ENCODE data around the gene SYT1.
A peak's percentile ranks its signal among the peaks of the same experiment; 100 is the strongest.

The SYT1 gene

DNA sequence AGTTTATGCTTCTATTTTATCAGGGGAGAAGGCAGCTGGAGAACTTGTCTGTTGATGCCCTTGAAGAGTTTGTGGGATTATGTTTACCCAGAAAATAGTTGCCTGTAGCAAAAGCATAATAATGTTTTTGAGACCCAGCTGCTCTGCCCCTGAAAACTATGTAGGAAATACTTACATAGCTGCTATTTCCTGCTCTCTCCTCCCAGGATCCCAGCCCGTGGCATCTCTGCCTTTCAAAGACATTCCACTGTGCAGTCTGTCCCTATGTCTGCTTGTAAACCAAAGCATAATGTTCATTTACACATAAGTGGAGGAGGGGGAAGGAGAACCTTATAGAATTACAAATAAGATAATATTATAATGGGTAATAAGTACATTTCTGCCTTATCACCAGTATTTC lies 198.7 kb downstream of the SYT1 start:
- no peak for DNase-seq

DNA sequence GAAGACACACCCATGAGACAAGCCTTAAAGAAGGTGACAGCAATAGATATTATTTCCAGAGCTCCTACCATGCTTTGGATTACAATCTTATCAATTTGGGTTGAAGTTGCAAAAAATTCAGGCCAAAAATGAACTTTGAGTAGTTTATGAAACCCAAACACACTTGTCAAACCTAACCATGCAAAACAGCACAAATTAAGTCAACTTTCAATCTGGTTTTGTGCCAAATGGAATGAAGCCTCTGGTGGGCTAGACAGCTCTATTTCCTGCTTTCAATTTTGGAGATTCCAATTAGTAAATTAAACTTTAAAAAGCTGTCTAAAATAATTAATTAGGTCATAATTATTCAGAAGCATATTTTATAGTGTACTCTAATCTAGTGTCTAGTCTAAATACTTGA lies 203.4 kb downstream of the SYT1 start:
- no peak for DNase-seq

DNA sequence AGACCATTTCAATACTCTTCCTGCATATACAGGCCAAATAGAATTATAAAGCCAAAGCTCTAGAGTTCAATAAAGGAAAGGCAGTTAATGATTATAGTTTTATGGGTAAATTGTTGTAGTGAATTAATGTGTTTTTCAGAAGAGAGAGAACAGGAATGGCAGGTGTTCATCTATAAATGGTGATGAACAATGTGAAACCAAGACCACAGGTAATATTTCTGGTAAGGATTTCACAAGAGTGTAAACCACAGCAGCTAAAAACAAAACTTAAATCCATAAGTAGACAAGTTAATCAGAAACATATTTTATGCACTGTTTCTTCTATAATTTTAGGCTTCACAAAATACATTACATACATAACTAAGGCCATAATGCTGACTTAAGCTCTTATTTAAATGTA lies 204.4 kb downstream of the SYT1 start:
- DNase-seq: no peak

DNA sequence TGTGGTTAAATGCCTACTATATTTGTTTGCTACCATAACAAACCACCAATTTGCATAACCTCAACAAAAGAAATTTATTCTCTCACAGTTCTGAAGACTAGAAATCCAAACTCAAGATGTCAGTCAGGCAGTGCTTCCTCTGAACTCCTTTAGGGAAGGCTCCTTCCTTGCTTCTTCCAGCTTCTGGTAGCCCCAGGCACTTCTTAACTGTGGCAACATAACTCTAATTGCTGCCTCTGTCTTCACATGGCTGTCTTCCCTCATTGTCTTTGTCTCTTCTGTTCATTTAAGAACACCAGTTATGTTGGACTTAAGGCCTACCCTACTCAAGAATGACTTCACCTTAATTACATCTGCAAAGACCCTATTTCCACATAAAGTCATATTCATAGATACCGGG lies 206.9 kb downstream of the SYT1 start:
- no peak for DNase-seq

DNA sequence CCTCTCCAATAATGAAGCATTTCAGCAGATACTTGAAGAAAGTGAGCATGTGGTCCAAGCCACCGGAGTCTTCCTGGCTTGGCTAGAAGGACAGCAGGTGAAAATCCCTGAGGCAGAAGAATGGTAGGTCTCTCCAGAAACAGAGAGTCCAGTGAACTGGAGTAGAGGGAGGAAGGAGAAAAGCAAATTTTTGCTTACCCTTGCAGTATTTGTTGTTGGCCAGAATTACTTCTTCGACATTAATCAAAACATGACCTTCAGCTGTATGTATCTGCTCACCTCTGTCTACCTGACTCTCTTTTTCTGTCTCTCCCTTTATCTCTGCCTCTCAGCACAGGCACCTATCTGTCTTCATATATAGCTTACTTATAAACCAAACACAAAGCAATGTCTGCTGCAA lies 208.9 kb downstream of the SYT1 start:
- no peak for DNase-seq

DNA sequence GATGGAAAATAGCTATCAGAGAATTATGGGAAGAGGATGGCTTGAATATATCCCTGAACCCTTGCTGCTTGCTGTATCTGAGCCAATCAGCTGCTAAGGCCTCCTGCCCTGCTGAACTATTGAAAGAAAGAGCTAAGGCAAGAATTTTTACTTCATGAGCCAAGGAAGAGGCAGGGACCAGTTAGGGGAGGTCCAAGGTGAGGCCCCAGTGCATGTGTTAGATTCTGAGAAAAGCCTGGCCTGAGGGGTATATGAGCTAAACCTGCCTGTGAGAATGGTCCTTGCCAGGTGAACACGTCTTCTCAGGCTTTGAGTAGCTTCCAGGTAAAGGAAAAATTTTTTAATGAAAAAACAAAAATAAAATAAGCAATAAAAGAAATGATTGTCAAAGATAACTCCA lies 218.0 kb downstream of the SYT1 start:
- DNase-seq: no peak

DNA sequence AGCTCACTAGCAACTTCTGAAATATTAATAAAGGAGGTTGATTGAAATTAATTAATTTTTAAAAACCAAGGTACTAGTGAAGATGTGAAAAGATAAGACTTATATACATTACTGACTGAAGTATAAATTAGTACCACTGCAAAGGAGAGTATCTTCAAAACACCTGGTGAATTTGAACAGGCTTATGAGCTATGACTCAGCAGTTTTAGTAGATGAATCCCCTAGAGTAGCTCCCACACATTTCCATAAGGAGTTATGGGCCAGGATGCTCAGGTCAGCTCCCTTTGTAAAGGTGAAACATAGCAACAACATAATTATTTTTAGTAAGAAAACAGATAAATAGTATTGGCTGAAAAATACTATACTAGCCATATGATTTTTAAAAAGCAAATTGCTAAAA lies 218.6 kb downstream of the SYT1 start:
- DNase-seq: no peak

DNA sequence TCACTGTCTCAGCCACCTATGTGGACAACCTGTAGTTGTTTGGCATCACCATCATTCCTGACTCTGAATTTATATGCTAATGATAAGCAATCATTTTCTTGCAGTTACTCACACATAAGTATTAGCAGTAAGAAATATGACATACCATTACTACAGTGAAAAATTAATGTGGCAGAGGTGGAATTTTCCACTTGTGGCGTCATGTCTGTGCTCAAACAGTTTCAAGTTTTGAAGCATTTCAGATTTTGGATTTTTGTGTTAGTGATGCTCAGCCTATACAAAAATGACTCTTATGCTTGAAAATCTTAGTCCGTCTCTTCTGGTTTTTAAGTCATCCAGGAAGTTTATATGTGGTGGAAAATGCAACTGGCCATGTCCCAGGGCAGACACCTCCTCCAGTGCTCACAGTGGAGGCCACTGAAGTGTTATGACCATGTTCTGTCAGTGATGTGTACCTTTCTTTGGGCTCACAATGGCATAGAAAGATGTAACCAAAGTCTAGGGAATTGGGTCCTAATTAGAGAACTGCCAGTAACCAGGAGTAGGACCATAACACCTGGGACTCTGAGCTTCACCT lies 220.6 kb downstream of the SYT1 start:
- DNase-seq: no peak

DNA sequence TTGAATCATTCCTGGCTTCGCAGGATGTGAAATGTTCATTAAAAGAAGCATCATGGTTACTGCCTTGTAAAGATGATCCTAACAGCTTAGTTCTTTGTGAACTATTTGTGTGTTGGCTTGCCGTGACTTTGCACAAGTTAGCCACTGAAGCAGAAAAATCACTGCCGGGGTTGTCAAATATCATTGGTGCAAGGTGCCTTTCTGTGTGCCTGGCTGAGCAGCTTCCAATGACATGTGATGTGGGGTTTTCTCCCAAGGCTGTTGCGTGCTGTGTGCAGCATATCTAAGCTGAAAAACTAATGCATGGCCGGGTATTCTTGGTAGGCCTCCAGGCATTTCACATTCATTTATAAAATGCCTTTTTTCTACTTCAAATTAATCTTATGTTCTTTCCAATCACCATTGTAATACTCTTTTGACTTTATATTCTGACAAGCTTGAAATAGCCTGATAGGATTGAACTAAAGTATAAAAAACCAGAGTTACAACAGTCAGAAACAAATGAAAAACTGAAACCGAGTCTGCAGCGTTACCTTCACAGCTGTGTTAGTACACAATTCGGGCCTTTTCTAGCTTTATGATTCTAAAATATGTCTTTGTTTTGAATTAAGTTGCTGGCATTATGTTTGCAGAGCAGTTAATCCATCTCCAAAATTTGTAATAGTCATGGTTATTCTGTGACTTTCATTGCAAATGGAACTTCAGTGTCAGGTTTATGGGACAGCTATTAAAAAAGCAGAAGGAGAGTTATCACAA lies 222.1 kb downstream of the SYT1 start:
- DNase-seq: no peak

DNA sequence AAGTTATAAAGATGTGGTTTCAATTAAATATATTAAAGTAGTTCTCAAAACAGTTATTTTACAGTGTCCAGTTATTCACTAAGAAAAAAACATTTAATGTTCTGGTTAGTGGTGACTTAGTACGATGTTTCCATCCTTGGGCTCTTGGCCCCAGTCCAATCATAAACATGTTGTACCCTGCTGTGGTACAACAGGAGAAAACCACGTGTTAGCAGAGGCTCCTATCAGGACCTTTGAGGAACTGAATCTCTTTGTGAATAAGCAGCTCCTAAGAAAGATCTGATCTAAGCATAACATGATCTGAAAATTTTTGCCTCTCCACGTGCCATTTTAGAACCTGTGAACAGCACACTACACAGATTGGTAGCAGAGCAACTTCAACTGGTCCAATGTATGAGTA lies 234.0 kb downstream of the SYT1 start:
- no peak for DNase-seq

DNA sequence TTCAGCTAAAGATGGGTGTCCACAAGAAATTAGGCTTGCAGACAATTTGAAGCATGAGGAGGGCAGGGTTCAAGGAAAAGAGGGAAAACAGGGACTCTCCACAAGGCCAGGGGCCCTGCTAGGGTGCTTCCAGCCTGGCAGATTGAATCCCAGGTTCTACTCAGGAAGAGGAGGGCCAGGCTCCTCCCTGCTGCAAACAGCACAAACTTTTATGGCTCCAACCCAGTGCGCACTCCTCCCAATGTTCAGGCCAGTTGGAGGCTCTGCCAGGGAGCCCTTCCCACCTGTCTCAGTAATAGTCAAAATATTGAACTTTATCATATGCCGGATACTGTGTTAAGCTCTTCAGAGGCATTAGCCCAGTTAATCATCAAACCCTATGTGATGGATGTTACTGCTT lies 244.4 kb downstream of the SYT1 start:
- DNase-seq: no peak

DNA sequence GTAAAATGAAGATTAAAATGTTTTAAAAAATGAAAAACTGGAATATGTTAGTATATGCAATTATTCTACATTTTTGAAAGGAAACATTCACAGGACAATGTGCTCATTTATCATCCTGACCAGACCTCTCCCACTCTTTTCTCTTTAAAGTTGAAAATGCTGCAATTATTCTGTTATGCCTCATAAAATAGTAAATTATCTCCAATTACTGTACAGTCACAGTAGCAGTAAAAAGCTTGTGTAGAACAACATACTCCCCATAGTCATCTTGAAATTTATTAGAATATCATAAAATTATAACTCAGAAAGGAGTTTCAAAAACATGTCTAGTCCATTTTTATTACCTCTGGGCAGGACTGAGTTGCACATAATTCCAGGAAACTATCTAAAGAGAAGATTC lies 250.3 kb downstream of the SYT1 start:
- no peak for DNase-seq

DNA sequence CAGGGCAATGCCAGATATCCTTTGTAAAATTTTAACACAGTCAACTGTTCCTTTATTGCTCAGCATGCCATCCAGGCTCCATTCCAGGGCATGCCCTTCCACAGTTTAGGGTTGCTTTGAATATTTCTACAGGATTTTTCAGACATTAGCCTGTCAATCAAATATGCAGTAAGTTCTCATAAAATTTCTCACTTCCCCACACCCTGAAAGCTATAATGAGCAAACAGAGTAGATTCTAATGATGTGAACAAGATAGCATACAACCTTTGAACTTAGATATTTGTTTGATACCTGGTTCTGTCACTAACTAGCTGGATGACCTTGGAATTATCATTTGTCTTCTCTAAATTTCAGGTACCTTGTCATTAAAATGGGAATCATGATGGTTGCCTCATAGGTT lies 251.2 kb downstream of the SYT1 start:
- DNase-seq: no peak

DNA sequence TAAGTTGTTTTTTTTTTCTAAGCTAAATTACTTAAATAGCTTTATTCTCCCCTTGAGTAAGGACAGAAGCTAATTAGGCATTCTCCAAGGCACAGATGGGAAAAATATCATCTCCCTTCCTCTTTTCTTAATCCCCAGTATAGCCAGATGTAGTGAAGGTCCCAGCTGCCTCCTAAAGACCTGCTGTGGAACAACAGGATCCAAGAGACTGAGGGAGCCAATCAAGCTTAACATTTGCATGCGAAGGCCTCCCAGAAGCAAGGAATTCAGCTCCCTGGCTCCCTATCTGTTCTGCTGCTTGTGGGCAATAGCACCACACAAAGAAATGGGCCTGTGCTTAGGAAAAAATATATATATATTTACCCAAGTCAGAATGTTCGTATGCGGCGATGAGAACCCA lies 255.2 kb downstream of the SYT1 start:
- DNase-seq: no peak

DNA sequence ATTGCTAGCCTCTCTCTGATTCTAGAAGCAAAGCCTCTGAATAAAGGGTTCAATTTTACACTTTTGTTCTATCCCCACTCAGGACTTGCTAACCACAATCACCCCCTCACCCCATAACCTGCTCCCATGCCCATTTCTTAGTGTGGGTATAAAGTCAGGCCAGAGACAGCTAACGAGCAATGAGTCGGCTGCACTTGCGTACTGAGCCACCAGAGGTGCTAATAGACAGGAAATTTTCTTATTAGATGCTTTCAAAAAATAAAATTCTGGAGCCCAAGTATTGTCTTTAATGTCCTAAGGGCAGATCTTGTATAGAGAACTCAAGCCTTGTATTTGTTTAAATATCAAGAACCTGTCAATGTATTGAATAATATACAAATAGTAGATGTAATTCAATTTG lies 256.9 kb downstream of the SYT1 start:
- DNase-seq: peak; percentile 35

DNA sequence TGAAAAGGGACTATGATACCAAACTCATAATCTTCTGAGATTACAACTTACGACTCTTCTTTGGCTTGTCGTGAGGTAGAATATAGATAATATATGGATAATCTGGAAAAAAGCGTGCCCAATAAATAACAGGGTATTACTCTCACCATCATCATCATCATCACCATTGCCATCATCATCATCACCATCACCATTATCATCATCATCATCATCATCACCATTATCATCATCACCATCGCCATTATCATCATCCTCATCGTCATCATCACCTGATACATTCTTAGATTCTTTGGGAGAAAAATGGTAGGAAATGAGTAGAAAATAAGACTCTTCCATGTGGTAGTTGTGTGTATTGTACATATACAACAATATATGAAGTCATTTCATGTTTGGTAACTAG lies 259.8 kb downstream of the SYT1 start:
- no peak for DNase-seq

DNA sequence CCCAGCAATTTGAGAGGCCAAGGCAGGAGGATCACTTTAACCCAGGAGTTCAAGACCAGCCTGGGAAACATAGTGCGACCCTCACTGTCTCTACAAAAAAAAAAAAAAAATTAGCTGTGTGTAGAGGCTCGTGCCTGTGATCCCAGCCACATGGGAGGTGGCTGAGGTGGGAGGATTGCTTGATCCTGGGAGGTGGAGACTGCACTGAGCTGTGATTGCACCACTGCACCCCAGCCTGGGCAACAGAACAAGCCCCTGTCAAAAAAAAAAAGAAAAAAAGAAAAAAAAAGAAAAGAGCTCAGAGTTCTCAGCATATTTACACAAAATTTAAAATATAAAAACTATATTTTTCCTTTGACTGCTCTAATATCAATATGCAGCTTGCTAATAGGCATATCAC lies 260.8 kb downstream of the SYT1 start:
- no peak for DNase-seq

DNA sequence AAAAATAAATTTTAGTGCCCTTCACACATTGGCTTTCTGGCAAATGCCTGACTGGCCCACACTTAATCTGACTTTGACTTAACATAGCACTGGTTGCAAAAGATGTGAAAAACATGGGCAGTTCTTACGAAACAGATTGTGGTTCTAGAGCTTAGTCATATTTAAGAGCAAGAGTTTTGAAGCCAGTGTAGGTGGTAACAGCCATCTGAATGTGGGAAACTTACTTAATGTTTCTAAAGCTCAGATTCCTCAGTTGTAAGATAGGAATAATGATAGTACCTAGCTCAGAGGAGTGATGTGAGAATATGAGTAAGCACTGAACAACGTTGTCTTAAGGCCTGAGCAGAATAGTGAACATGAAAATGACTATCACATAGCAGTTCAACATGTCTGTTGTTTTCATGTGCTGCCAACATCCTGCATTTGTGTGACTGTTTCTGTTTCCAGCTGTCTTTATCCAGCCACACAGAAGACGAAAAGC lies 262.7 kb downstream of the SYT1 start:
- peak; percentile 64 for DNase-seq

DNA sequence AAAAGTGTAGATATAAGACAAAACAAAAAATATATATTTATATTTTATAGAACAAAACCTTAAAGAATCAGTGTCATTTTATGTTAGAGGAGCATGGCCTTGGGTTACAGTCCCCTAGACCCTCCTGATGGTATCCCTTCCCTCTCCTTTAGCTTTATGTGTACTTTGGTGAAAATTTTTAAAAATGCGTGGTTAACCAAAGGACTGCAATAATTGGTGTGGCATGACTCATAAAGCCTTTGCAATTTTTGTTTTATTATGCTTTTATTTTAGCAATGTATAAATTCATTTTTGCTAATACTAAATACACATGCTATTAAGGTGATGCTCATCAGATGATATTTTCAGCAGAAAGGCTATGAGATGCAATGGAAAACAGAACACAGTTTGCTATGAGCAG lies 264.4 kb downstream of the SYT1 start:
- DNase-seq: no peak

DNA sequence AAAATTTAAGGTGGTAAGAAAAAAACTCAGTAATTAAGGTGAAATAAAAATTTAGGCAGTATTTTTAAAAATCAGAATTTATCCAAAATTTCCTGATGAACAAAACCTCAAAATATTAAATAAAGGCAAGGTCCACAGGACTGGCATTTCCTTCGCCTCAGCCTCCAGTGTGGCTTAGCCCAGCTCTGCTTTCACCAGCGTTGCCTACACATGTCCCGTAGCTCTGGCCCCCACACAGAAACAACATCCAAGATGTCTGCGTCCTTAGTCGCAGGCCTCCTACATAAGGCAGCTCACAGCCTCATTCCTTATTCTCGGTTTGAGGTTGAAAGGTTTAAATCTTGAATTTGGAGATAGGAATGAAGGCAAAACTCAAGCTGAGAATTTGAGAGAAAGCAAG lies 274.3 kb downstream of the SYT1 start:
- no peak for DNase-seq

DNA sequence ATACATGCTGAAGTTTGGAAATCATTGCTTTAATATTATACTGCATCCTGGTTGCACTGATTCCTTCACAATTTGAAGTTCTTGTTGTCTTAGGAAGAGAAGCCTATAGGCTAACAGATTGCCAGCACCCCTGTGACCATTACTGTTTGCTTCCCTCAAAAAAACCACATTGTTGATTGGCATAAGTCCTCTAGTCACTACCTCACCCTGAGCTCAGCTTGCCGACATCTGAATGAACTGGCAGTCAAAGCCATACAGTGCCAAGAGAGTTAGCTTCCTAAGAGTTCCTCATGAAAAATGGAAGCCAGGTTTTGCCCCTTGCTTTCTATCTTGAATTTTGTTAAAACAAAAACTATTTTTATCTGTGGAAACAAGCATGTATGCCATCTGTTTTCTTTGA lies 276.1 kb downstream of the SYT1 start:
- DNase-seq: no peak

DNA sequence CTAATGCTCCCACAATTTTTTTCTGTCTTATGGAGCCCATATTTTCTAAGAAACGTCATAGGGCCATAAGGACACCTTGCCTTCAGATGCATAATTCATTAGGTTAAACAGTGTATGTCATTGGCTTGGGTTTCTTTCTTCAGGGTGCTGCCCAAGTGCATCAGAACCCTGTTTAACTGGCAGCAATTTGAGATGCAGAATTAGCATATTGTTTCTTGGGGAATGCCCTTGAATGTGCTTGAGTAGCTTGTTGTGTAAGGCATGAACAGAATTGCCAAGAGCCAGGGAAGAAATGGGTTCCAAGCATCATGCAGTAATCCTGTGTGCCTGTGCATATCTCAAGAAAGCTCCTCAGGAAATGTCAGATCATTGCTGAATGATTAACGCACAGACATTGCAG lies 277.2 kb downstream of the SYT1 start:
- no peak for DNase-seq

DNA sequence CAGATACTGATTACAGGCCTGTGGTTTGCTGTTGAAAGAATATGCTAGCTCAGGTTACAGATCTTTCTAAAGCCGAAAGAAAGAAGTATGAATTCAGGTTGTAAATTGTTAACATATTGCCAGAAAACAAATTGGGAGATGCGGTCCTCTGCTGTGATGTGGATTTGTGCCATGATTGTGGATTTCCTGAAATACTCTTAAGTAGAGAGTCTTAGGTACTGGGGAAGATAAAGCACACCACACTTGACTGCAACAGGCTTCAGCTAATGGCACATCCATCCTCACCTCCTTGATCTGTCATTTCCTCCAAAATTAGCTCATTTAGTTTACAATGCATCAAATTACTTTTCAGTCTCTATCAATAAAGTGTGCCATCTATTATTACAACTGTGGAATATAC lies 279.2 kb downstream of the SYT1 start:
- DNase-seq: no peak

DNA sequence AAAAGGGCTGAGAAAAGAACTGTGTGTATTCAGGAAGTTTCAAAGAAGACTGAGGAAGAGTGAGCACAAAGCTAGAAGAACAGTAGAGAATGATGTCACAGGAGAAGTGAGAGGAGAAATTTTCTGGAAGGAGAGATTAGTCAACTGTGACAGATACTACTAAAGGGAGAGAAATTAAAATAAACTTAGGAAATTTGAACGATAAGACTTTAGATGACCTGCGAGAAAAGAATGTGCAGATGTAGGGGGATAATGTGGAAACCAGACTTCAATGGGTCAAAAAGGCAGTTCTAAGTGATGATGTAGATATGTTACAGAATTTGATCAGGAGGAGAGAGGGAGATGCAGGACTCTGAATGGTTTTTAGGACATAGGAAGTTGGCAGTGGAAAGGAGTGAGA lies 287.4 kb downstream of the SYT1 start:
- no peak for DNase-seq

DNA sequence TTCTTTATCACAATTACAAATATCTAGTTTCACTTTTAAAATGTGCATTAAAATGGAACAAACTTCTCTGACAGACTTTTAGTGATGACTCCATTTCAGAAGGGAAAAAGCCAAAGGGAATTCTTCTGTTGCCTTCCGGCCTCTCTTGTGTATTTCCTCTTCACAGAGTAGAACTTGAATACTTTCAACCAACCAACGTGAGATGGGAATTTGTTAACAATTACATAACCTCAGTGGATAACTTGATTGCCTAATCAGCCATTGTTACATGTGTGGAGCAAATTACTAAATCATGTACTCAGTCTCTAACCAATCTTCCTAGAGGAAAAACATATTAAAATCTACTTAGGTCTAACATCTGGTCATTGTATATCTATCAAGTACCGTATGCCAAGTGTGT lies 291.1 kb downstream of the SYT1 start:
- peak; percentile 5 for DNase-seq

Data from hematopoietic multipotent progenitor cell treated with erythropoietin and hydrocortisone succinate and interleukin-3 and kit ligand, for 6 days (in vitro differentiated cells).